Daoy (cell line): Measurements from ENCODE around the gene PPP1R8. TPM values are rescaled to one million over a fixed set of nuclear protein-coding genes. Genes with fewer than 3 reads are reported as not detected.
"Not testable (repeated sequence)": the region's sequence is repeated elsewhere in the genome, so short reads cannot be mapped to it uniquely, and the experiment has no call there.

Experiments used
- DNase-seq: peaks from one replicate; pipeline ENCODE4 v3.0.0-alpha.2; 2015; ENCODE audit warnings: low read depth
- total RNA-seq: library from RNA; depleted of rRNA; stranded (reverse); fragments of >200 nt; shearing (Covaris generic); gene quantifications from 2 replicates; pipeline ENCODE4 v1.2.3, GENCODE V29; 2014

The PPP1R8 gene
- total RNA-seq, 1 experiment from 2014 or later: 53.6 TPM

GRCh38 chr1:27832762-27833161, 2.2 kb downstream of the PPP1R8 start:
- no peak for DNase-seq

GRCh38 chr1:27833470-27833869, 2.9 kb downstream of the PPP1R8 start:
- DNase-seq: no peak

- no peak for DNase-seq
These were observed 4.5 kb downstream of the PPP1R8 start for GRCh38 chr1:27835046-27835445.

- no peak for DNase-seq
These were observed 4.9 kb downstream of the PPP1R8 start for GRCh38 chr1:27835501-27835900.

- no peak for DNase-seq
These were observed 19.4 kb downstream of the PPP1R8 start for GRCh38 chr1:27849951-27850350.

GRCh38 chr1:27855085-27855484, 24.5 kb downstream of the PPP1R8 start:
- DNase-seq: no peak

GRCh38 chr1:27856561-27857343, 26.2 kb downstream of the PPP1R8 start:
- DNase-seq: no peak

- DNase-seq: not testable (repeated sequence)
These were observed 27.0 kb downstream of the PPP1R8 start for GRCh38 chr1:27857552-27857951.

GRCh38 chr1:27858072-27858948, 27.7 kb downstream of the PPP1R8 start:
- peak; percentile 84 for DNase-seq

GRCh38 chr1:27858949-27859576, 28.5 kb downstream of the PPP1R8 start:
- DNase-seq: no peak

- no peak for DNase-seq
These were observed 30.9 kb downstream of the PPP1R8 start for GRCh38 chr1:27861436-27861835.

- no peak for DNase-seq
These were observed 31.4 kb downstream of the PPP1R8 start for GRCh38 chr1:27862004-27862403.

GRCh38 chr1:27862671-27863537, 32.3 kb downstream of the PPP1R8 start:
- peak; percentile 93 for DNase-seq

- DNase-seq: no peak
These were observed 32.9 kb downstream of the PPP1R8 start for GRCh38 chr1:27863538-27863915.

- DNase-seq: no peak
These were observed 33.8 kb downstream of the PPP1R8 start for GRCh38 chr1:27864264-27864895.

GRCh38 chr1:27865821-27866220, 35.2 kb downstream of the PPP1R8 start:
- no peak for DNase-seq

- no peak for DNase-seq
These were observed 38.0 kb downstream of the PPP1R8 start for GRCh38 chr1:27868556-27868931.

GRCh38 chr1:27868932-27869718, 38.5 kb downstream of the PPP1R8 start:
- DNase-seq: no peak

GRCh38 chr1:27869719-27870085, 39.1 kb downstream of the PPP1R8 start:
- no peak for DNase-seq

GRCh38 chr1:27871076-27871475, 40.5 kb downstream of the PPP1R8 start:
- DNase-seq: not testable (repeated sequence)
